Panc1 (cell line): ENCODE data around the gene STK39.

ENCODE experiments used
- POLR2AphosphoS5 ChIP-seq: IDR thresholded peaks from 2 replicates; pipeline ENCODE4 v1.6.1; 2012; ENCODE audit warnings: mild to moderate bottlenecking, low read depth, low read length, moderate library complexity
- SIN3A ChIP-seq: IDR thresholded peaks from 2 replicates; pipeline ENCODE4 v1.6.1; 2012; ENCODE audit warnings: low read depth, mild to moderate bottlenecking, low read length, moderate library complexity, borderline replicate concordance; ENCODE audit not compliant: insufficient read depth
- TCF7L2 ChIP-seq: IDR thresholded peaks from 2 replicates; pipeline ENCODE4 v1.6.1; 2011; ENCODE audit warnings: mild to moderate bottlenecking, low read depth, low read length, inconsistent platforms
- TF ChIP-seq, protein P1 (sequence below): fragments of 450-650 bp; IDR thresholded peaks from 2 replicates; pipeline ENCODE4 v1.5.1; 2017; ENCODE audit warnings: mild to moderate bottlenecking
- TF ChIP-seq, protein P2 (sequence below), 2 experiments: IDR thresholded peaks; 2 replicates each; pipeline ENCODE4 v1.6.1; 2011 to 2012; ENCODE audit warnings: low read depth in 2 of 2, control low read depth in 1 of 2, low read length in 1 of 2, mild to moderate bottlenecking in 1 of 2, moderate library complexity in 1 of 2; ENCODE audit not compliant: insufficient read depth in 1 of 2

DNA sequence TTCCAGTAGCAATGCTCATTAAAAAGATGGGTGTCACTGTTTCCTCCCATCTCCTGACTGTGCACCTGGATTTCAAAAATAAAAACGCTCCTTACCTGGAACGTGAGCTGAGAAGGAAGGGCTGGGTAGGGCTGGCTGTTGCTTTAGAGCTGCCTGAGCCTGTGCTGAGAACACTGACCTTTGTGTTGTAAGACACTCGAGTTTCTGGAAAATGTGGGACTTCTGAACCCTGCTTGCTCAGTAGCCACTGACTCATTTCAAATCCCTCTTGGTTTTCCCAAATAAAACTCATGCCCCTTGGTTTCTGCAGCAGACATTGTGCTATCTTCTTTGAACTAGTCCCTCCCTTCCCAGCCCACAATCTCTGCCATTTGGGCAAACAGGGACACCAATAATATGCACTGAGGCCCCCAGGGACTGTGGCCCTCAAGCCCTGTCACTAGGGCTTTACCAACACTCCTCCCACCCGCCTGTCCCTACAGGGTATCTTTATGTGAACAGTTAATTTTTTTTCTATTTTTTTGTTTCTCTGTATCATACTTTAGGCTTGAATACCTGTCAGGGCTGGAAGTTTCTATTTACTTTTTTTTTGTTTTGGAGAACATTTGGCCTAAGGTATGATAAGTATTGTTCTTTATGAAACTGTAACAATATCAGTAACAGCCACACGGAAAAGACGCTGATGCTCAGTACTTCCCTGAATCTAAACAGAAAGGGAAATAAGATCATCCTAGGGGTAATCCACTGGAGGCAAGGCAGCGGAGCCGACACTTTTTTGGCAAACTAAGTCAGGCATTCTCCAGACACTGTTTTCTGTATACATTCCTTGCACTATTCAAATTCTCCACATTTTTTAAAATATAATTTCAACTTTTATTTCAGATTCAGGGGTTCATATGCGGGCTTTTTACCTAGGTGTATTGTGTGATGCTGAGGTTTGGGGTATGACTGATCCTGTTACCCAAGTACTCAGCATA, 280.2 kb downstream of the STK39 start:
- no peak for TF ChIP-seq POLR2AphosphoS5
- TF ChIP-seq, protein P1, sequence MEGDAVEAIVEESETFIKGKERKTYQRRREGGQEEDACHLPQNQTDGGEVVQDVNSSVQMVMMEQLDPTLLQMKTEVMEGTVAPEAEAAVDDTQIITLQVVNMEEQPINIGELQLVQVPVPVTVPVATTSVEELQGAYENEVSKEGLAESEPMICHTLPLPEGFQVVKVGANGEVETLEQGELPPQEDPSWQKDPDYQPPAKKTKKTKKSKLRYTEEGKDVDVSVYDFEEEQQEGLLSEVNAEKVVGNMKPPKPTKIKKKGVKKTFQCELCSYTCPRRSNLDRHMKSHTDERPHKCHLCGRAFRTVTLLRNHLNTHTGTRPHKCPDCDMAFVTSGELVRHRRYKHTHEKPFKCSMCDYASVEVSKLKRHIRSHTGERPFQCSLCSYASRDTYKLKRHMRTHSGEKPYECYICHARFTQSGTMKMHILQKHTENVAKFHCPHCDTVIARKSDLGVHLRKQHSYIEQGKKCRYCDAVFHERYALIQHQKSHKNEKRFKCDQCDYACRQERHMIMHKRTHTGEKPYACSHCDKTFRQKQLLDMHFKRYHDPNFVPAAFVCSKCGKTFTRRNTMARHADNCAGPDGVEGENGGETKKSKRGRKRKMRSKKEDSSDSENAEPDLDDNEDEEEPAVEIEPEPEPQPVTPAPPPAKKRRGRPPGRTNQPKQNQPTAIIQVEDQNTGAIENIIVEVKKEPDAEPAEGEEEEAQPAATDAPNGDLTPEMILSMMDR, result no peak
- TF ChIP-seq TCF7L2, result no peak
- TF ChIP-seq, protein P2, sequence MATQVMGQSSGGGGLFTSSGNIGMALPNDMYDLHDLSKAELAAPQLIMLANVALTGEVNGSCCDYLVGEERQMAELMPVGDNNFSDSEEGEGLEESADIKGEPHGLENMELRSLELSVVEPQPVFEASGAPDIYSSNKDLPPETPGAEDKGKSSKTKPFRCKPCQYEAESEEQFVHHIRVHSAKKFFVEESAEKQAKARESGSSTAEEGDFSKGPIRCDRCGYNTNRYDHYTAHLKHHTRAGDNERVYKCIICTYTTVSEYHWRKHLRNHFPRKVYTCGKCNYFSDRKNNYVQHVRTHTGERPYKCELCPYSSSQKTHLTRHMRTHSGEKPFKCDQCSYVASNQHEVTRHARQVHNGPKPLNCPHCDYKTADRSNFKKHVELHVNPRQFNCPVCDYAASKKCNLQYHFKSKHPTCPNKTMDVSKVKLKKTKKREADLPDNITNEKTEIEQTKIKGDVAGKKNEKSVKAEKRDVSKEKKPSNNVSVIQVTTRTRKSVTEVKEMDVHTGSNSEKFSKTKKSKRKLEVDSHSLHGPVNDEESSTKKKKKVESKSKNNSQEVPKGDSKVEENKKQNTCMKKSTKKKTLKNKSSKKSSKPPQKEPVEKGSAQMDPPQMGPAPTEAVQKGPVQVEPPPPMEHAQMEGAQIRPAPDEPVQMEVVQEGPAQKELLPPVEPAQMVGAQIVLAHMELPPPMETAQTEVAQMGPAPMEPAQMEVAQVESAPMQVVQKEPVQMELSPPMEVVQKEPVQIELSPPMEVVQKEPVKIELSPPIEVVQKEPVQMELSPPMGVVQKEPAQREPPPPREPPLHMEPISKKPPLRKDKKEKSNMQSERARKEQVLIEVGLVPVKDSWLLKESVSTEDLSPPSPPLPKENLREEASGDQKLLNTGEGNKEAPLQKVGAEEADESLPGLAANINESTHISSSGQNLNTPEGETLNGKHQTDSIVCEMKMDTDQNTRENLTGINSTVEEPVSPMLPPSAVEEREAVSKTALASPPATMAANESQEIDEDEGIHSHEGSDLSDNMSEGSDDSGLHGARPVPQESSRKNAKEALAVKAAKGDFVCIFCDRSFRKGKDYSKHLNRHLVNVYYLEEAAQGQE (IDR thresholded peaks at IDR 0.05; ENCODE audit: insufficient read depth in 1 of 2, low read depth in 2 of 2, low read length in 1 of 2), result no peak
- no peak for TF ChIP-seq SIN3A
